GM04504 (cell line): ENCODE measurements around the gene WDR7.
A peak's percentile ranks its signal among the peaks of the same experiment; 100 is the strongest.

Experiments used
- DNase-seq: peaks from one replicate; pipeline ENCODE4 v3.0.0-alpha.2; 2012; ENCODE audit warnings: low read depth

WDR7 gene

DNA sequence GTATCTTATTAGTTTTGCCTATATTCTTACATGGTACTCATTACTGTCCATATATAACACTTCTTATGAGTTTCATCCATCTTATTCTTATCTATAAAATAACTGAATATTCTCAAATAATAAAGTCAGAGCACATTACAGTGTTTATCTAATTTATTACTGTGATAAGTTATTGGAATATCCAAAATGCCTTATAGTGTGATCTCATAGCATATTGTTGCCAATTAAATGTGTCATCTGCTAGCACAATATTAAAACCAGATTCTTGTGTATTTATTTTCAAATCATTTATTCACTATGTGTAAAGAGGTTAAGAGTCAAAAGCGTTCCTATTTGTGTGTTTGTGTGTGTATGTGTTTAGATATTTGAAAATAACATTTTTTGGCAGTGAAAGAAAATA is 151.9 kb downstream of the WDR7 start:
- DNase-seq, result no peak

DNA sequence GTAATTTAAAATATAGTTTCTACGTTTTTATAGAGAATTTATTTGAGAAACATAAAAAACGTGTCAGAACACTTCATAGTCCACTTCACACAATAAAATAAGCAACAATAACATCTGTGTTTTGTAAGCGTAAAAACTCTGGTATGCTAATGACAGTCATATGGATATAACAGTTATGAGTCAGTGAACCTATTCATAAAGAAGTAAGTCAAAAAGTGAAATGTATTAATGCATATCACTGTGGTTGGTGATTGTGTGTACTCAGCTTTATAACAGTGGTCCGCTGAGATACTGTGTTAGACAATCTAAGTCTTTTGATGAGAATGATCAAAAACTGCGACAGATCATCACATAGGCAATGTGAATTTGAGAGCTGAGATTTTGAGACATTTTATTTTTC is 153.2 kb downstream of the WDR7 start:
- no peak for DNase-seq

DNA sequence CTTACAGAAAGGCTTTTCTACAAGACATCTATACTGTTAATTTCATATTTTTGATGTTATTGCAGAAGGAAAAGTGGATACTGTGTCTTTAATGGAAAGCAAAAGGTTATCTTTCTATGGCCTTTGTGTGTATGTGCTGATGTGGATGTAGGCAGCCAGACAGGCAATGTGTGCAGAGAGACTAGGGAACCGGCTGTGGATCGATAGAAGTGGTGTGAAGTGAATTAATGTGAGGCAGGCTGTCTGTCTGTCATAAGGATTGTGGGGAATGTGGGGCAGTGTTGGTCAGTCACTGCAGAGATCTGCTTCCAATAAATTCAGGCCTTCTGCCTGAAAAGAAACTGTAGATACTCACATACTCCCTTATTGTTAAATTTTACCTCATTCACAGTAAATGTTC is 156.7 kb downstream of the WDR7 start:
- no peak for DNase-seq

DNA sequence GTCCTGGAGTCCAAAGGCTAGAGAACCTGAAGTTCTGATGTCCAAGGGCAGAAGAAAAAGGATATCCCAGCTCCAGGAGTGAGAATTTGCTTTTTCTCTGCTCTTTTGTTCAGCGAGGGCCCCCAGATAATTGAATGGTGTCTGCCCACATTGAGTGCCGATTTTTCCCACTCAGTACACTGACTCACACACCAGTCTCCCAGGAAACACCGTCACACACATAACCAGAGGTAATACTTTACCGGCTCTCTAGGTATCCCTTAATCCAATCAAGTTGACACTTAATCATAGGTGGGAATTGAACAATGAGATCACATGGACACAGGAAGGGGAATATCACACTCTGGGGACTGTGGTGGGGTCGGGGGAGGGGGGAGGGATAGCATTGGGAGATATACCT is 161.5 kb downstream of the WDR7 start:
- DNase-seq, result no peak

DNA sequence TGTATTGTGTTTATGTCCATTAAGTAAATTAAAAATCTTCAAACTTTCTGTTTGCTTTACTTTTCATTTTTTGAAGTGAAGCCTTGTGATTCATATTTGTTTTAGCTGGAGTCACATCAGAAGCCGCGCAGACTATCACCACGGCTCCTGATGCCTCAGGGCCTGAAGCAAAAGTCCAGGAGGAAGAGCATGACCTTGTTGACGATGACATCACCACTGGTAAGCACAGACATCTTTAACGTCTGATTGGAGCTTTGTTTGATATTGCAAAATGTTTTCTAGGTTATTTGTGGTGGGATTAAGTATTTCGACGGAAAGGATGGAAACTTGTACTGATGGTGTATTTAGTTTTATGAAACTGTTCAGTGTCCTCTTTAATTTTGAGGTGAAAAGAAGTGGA is 164.8 kb downstream of the WDR7 start:
- no peak for DNase-seq

DNA sequence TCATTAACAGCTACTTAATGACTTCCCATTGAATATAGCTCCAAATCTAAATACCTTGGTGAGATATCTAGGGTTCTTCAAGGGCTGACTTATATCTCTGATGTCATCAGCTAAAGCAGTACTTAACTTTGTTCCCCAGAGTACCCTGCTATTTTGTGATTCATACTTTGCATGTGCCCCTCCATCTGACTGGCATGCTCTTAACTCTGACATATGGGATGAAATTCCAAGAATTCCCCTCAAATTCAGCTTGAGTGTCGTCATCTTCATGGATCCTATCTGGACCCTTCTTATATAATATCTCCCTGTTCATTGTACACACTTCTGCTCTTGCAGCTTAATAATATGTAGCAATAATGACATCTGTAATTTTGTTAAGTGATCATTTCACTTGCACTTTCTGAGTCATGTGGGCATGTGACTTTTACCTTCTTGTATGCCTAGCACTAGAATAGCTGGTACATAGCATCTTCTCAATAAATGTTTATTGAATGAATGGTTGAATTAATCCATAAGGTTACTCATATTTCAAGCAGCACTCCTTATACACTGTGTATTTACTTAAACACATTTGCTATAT is 172.9 kb downstream of the WDR7 start:
- DNase-seq, result no peak

DNA sequence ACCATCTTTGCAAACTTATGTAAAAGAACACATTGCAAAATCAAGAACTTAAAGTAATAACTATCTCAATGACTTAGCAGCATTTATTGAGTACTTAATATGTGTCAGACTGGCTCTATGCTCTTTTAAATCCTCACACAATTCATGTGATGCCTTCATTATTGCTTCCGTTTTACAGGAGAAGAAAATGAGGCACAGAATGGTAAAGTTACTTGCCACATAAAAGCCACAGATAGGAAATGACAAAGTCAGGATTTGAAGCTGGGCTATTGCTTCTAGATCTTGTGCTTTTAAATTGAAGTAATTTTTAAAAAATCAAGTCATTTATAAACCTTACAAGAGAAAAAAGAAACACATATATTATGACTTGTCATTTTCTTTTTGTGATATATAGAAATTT is 174.2 kb downstream of the WDR7 start:
- DNase-seq, result no peak

DNA sequence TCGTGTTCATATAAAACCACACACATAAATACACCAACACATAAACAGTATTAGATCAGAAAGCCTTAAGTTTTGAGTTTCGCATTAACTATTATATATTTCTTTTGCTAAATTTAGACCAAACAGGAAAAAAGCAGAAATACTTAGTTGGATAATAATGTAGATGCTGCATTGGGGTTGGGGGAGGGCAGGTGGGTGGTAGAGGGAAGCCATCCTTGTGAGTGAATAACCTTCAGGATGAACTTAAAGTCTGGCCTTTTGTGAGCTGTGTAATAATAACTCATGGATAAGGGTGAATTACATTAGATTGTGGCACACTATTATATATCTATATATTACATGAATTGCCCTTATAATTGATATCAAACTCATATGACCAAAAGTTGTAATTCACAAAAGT is 174.7 kb downstream of the WDR7 start:
- DNase-seq, result no peak

DNA sequence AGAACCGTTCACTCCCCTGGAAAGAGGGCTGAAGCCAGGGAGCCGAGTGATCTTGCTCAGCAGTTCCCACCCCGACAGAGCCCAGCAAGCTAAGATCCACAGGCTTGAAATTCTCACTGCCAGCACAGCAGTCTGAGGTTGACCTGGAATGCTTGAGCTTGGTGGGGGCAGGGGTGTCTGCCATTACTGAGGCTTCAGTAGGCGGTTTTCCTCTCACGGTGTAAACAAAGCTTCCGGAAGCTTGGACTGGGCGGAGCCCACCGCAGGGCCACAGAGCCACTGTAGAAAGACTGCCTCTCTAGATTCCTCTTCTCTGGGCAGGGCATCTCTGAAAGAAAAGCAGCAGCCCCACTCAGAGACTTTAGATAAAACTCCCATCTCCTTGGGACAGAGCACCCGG is 180.8 kb downstream of the WDR7 start:
- no peak for DNase-seq

DNA sequence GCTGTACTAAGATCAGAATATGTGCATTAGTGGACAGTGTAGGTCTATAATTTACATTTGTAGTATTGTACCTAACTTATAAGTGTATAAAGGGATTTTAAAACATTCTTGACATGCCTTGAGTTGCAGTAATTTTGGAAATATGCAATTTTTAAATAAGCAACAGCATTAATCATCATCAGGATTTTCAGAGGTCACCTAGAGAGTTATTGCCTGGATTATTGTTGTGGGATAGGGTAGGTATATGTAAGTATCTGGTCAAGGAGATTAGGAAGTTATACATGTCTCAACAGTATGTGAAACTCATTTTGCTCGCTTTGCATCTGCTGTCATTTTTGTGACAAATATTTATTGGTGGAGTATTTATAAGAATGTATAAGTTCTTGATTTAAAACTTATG is 184.2 kb downstream of the WDR7 start:
- DNase-seq, result no peak

DNA sequence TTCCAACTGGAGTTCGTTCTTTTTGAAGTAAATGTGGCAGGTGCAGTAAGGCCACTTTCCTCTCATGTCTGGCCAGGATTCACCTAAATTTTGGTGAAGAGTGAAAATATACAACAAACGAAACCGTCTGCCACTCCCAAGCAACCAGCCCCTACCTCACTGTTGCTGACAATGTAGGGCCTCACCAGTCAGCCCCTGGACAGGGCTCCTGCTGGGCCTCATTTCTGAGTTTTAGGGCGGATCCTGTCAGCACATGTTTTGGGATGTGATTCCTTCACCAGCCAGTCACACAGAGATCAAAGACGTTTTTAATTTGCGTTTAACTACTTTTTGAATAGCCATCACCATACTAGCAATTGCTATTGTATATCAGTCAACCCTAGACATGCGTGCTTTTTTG is 185.0 kb downstream of the WDR7 start:
- no peak for DNase-seq

DNA sequence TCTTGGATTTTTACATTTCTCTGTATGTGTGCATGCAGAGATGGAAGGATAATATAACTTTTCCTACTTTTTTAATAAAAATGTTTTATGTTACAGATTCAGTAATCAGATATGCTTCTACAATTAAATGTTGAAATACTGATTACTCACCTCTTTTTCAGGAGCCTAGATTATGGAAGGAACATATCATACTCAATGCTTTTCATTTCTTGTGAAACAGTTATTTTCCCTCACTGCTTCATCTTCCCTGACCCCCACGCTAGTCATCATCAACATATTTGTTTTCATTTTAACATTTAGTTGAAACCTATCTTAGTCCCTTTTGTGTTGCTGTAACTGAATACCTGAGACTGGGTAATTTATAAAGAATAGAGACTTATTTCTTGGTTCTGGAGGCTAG is 190.7 kb downstream of the WDR7 start:
- no peak for DNase-seq

DNA sequence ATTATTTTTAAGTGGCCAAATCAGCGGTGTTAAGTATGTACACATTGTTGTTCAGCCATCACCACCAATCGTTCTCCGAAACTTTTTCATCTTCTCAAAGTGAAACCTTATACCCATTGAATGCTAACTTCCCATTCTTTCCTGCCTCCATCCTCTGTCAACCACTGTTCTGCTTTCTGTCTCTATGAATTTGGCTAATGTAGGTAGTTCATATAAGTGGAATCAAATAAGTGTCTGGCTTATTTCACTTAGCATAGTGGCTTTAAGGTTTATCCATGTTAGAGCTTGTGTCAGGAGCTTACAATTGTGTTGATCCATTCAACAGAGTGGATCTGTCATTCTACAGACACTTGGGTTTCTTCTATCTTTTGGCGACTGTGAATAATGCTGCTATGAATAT is 192.1 kb downstream of the WDR7 start:
- no peak for DNase-seq

DNA sequence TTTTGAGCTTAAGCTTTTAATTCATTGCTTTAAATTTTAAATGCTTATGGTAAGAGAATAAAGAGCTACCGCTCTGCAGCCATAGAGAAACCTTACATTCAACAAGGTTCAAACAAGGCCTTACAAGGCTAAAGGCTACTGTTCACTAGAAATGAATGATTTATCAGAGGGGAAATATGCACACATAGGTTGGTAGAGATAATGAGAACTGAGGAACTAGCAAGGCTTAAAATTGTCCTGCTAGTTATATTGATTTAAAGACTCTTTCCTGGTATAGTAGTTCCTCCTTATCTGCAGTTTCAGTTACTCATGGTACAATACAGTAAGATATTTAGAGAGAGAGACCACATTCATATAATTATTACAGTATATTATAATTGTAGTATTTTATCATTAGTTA is 193.4 kb downstream of the WDR7 start:
- DNase-seq, result no peak

DNA sequence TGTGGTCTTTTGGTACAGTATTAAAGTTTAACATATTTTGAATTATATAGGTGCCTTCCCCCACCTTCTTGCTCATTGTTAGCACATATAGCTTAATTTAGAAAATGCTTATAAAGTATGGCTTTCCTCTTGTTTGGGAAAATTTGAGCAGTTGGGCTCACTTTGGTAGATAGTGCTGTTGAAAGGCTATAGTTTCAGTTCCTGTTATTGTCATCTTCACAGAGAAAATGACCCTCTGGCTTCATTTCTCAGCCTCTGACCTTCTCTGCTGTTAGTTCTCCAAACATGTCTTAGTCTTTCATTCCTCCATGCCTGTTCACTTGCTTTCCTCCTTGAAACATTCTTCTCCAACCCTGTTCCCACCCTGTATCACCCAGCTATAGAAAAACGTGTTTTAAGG is 200.6 kb downstream of the WDR7 start:
- no peak for DNase-seq

DNA sequence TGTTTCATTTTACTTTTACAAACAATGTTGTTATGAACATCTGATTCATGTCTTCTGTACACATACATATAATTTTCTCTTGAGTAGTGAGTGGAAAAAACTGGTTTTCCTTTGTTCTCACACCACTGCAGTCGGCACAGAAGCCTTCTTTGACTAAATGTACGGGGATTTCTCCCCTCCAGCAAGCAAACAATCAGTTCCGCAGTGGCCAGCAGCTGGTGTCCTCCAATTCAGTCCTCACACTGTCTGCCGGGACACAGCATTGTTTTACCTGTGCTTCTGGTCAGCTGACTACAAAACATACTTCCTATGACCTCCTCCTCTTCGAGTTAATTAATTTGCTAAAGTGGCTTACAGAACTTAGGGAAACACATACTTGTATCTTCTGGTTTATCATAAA is 202.8 kb downstream of the WDR7 start:
- DNase-seq, result no peak

DNA sequence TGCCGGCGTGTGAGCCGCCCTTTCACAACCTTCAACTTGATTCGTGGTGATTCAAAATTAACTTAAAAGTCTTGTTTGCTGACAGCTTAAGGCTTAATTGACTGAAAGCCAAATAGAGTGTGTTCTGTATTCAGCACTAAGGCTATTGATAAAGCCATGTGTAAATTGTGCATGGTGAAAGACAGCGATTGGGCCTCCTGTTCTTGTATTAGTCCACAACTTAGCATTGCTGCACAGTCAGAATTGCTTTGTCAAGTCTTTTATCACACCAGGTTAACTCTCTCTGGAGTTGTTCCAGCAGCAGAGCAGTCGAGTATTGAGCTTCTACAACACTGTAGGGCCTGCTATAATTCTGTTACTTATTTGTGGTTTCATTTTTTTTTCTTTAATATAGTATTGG is 210.1 kb downstream of the WDR7 start:
- no peak for DNase-seq

DNA sequence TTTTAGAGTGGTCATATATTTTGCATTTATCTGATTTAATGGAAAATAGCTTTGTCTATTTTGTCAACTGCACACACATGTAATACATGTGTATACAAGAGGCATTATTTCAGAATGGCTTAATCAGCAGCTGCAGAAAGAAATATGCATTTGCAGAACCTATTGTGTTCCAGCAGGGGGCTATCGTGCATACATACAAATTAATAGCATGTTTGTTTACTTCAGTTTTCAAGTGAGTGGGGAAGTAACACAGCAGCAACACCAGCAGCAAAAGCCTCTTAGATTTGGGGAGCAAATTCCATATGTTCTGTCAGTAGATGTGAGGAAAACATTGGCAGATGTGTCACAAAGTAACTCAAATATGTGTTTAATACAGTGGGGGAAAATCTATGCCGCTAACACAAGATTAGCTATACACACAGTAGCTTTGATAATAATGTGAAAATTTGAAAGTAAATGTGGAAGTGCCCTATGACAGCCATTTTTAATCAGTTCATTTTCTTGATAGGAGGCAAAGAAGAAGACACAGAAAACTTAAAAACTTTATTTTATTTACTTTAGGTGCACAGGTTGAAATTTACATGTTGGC is 218.1 kb downstream of the WDR7 start:
- DNase-seq, result peak; percentile 20

DNA sequence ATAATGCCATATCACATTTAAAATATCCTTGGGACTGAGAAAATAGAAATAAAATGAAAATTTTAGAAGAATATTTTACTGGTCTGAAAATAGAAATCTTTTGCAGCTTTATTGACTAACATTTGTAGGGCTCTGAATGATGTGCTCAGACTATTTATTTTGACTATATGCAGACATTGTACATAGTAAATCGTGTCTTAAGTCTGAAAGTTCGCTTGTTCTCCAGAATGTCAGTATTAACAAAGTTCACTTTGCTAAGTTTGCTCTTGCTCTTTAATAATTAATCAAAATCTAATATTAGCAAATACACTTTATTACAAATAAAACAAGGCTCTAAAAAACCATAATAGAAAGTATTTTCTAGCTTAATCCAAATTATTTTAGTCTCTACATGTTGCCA is 219.8 kb downstream of the WDR7 start:
- DNase-seq, result no peak

DNA sequence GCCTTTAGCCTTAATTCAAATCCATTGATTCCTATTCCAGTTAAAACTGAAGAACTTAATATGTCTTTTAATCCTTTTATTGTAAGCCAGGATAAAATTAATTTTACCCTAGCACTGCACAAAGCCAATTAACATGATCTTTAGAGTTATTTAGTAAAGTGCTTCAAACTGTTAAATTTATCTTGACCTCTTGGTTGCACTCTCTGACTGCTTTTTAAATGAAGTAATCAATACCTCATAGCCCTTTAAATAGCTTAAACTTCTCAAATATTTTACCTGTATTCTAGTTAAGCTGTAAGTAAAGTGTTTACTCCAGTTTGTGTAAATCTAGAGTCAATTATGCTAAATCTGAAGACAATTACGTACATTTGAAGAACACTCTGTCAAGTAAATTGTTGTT is 221.0 kb downstream of the WDR7 start:
- DNase-seq, result no peak

DNA sequence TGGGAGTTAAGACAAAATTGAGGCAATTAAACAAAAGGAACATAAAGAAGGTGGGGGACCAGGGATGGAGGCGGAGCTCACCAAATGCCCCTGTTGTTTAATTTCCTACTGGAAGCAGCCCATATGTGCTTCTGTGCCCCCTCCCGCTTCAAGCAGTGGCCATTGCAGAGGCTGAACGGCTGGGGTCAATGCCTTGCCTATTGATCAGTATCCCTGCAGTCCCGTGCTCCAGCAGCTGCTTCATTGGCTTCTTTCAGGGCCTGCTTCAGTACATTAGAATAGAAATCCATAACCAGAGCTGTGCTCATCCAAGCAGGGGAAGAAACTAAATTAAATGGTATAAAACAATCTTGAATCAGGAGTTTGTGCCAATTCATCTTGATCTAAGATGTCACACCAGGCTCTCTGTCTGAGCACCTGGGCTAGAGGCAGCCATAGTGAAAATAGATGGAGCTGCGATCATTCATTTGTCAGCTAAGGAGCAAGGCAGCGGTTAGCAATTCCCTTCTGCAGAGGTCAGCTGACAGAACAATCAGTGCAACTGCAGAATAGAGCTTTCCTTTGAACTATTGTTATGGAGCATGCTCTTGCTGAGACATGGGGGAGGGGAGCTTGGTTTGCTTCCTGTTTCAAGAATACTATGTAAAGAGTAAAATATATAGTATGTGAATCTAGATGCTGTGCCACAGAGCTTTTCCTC is 222.4 kb downstream of the WDR7 start:
- DNase-seq, result no peak

DNA sequence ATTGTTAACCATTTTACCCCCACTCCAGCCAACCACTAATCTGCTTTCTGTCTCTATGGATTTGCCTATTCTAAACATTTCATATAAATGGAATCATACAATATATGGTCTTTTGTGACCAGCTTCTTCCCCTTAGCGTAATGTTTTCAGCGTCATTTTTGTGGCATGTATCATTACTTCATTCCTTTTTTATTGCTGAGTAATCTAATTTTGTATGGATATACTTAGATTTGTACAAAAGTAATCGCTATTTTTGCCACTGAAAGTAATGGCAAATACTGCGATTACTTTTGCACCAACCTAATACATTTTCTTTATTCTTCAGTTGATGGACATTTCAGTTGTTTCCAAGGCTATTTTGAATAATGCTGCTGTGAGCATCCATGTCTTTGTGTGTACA is 227.6 kb downstream of the WDR7 start:
- DNase-seq, result no peak

DNA sequence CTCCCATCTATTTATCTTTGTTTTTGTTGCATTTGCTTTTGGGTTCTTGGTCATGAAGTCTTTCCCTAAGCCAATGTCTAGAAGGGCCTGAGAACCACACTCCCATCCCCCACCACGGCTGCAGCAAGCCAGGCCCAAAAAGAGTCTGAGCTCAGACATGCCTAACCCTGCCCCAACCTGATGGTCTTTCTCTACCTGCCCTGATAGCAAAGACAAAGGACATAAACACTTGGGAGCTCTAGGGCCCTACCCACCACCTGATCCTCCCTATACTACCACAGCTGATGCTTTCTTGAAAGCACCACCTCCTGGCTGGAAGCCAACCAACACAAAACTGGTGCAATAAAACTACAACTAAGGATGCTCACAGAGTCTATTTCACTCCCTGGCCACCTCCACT is 233.4 kb downstream of the WDR7 start:
- DNase-seq, result no peak

DNA sequence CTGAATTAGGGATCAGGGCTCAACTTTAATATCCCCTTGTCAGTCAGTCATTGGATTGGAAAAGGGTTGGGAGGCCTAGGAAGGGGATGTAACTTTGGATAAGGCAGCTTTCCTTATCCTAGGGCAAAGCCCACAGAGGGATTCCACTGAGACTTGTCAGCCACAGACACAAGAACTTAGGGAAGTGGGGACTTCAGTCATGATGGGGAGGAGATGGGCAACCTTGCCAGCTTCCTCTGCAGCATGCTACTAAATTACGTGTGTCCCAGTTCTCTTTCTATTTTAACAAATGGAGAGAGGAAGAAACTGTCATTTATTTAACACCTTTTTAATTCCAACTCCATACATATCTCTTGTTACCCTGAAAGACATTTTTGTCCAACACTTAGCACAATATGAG is 237.8 kb downstream of the WDR7 start:
- no peak for DNase-seq
